IPS-18a (cell line): Measurements from ENCODE around the gene SLC25A41.
"Not testable (repeated sequence)": the region's sequence is repeated elsewhere in the genome, so short reads cannot be mapped to it uniquely, and the experiment has no call there.

Experiments
- H3K27ac ChIP-seq: one replicate; pipeline ENCODE4 v1.5.1; 2013; ENCODE audit warnings: low read length
- H3K27me3 ChIP-seq: one replicate; pipeline ENCODE4 v1.6.1; 2013; ENCODE audit warnings: mild to moderate bottlenecking, low read length; ENCODE audit not compliant: control insufficient read depth, insufficient read depth
- H3K36me3 ChIP-seq: one replicate; pipeline ENCODE4 v1.6.1; 2013; ENCODE audit warnings: low read depth, low read length; ENCODE audit not compliant: control insufficient read depth
- H3K4me1 ChIP-seq: one replicate; pipeline ENCODE4 v1.6.1; 2013; ENCODE audit warnings: low read depth, low read length; ENCODE audit not compliant: control insufficient read depth
- H3K4me3 ChIP-seq: one replicate; pipeline ENCODE4 v1.5.1; 2013; ENCODE audit warnings: low read length
- H3K9ac ChIP-seq: one replicate; pipeline ENCODE4 v1.6.1; 2013; ENCODE audit warnings: mild to moderate bottlenecking, low read length, moderate library complexity
- H3K9me3 ChIP-seq: one replicate; pipeline ENCODE4 v1.6.1; 2013; ENCODE audit warnings: low read depth, low read length; ENCODE audit not compliant: control insufficient read depth

SLC25A41 gene

GRCh38 chr19:6443986-6444385 is 10.4 kb upstream of the SLC25A41 start:
- no peak overlapping the region for H3K27ac ChIP-seq
- H3K9ac ChIP-seq = no peak overlapping the region
- no peaks in the 10 kb centered on the region for H3K36me3 ChIP-seq
- no peaks in the 10 kb centered on the region for H3K27me3 ChIP-seq
- H3K9me3 ChIP-seq = no peaks in the 10 kb centered on the region
- H3K4me1 ChIP-seq = no peaks in the 10 kb centered on the region
- no peak overlapping the region for H3K4me3 ChIP-seq

- H3K9me3 ChIP-seq = no peaks in the 10 kb centered on the region
- no peak overlapping the region for H3K4me3 ChIP-seq
- no peak overlapping the region for H3K9ac ChIP-seq
- no peak overlapping the region for H3K27ac ChIP-seq
- H3K4me1 ChIP-seq = no peaks in the 10 kb centered on the region
- no peaks in the 10 kb centered on the region for H3K36me3 ChIP-seq
- H3K27me3 ChIP-seq = no peaks in the 10 kb centered on the region
Observed at GRCh38 chr19:6442087-6442688, 8.6 kb upstream of the SLC25A41 start.

- Histone ChIP-seq H3K9me3 (no peaks in the 10 kb centered on the region), H3K4me1 (no peaks in the 10 kb centered on the region), H3K9ac (no peak overlapping the region), H3K27ac (no peak overlapping the region), H3K4me3 (no peak overlapping the region), H3K36me3 (no peaks in the 10 kb centered on the region), H3K27me3 (no peaks in the 10 kb centered on the region)
Observed at GRCh38 chr19:6440905-6441304, 7.3 kb upstream of the SLC25A41 start.

GRCh38 chr19:6439743-6440142 is 6.2 kb upstream of the SLC25A41 start:
- Histone ChIP-seq H3K9me3 (no peaks in the 10 kb centered on the region), H3K36me3 (no peaks in the 10 kb centered on the region), H3K27me3 (no peaks in the 10 kb centered on the region), H3K9ac (no peak overlapping the region), H3K27ac (no peak overlapping the region), H3K4me3 (no peak overlapping the region), H3K4me1 (no peaks in the 10 kb centered on the region)

GRCh38 chr19:6433165-6433564 is 398 bp downstream of the SLC25A41 start:
- H3K4me1 ChIP-seq = no peaks in the 10 kb centered on the region
- H3K9me3 ChIP-seq = no peaks in the 10 kb centered on the region
- no peak overlapping the region for H3K27ac ChIP-seq
- no peak overlapping the region for H3K9ac ChIP-seq
- no peaks in the 10 kb centered on the region for H3K27me3 ChIP-seq
- no peak overlapping the region for H3K4me3 ChIP-seq
- H3K36me3 ChIP-seq = no peaks in the 10 kb centered on the region

- no peaks in the 10 kb centered on the region for H3K4me1 ChIP-seq
- no peaks in the 10 kb centered on the region for H3K27me3 ChIP-seq
- no peaks in the 10 kb centered on the region for H3K9me3 ChIP-seq
- no peak overlapping the region for H3K9ac ChIP-seq
- no peaks in the 10 kb centered on the region for H3K36me3 ChIP-seq
- no peak overlapping the region for H3K4me3 ChIP-seq
- no peak overlapping the region for H3K27ac ChIP-seq
Observed at GRCh38 chr19:6431891-6432290, 1.7 kb downstream of the SLC25A41 start.

GRCh38 chr19:6429419-6430221 is 3.9 kb downstream of the SLC25A41 start:
- Histone ChIP-seq H3K27me3 (no peaks in the 10 kb centered on the region), H3K4me3 (no peak overlapping the region), H3K27ac (no peak overlapping the region), H3K9ac (no peak overlapping the region), H3K36me3 (no peaks in the 10 kb centered on the region), H3K9me3 (no peaks in the 10 kb centered on the region), H3K4me1 (no peaks in the 10 kb centered on the region)

- not testable (repeated sequence) for H3K4me3 ChIP-seq, H3K4me1 ChIP-seq, H3K27ac ChIP-seq
Observed at GRCh38 chr19:6428692-6429418, 4.7 kb downstream of the SLC25A41 start.

GRCh38 chr19:6427131-6427530 is 6.4 kb downstream of the SLC25A41 start:
- no peak overlapping the region for H3K27ac ChIP-seq
- H3K27me3 ChIP-seq = no peaks in the 10 kb centered on the region
- H3K9me3 ChIP-seq = no peaks in the 10 kb centered on the region
- no peak overlapping the region for H3K9ac ChIP-seq
- no peak overlapping the region for H3K4me3 ChIP-seq
- H3K36me3 ChIP-seq = peaks cover 3% of the 10 kb centered on the region
- no peaks in the 10 kb centered on the region for H3K4me1 ChIP-seq

More at GRCh38 chr19:6428692-6429418, 4.7 kb downstream of the SLC25A41 start:
- not testable (repeated sequence) for H3K27me3 ChIP-seq, H3K9me3 ChIP-seq, H3K9ac ChIP-seq, H3K36me3 ChIP-seq

- Histone ChIP-seq H3K36me3 (peaks cover 14% of the 10 kb centered on the region), H3K4me3 (no peak overlapping the region), H3K9me3 (no peaks in the 10 kb centered on the region), H3K9ac (no peak overlapping the region), H3K27ac (no peak overlapping the region), H3K4me1 (no peaks in the 10 kb centered on the region), H3K27me3 (no peaks in the 10 kb centered on the region)
Observed at GRCh38 chr19:6425732-6426620, 7.6 kb downstream of the SLC25A41 start.
